K562 (cell line): ENCODE results near the gene CASP7. TPM values are rescaled to one million over a fixed set of nuclear protein-coding genes. Genes with fewer than 3 reads are reported as not detected.

Experiments used
- ATAC-seq: fragments of 200-7000 bp; cut with Tn5 transposase; 3 replicates; pipeline ENCODE4 v1.9.1; 2020; ENCODE audit warnings: moderate library complexity
- BruUV-seq: library from RNA; stranded (reverse); fragments of 400-500 nt; replicated peaks from 2 replicates; lab custom pipeline; 2021; lab: Mats Ljungman, UMichigan
- CTCF ChIA-PET: fragments of 300-600 bp; formaldehyde crosslinking; extraction: SDS; loops from one replicate; lab custom pipeline; 2021; ENCODE audit warnings: low intra/inter-chr PET ratio; lab: Yijun Ruan, JAX
- POLR2A ChIA-PET: fragments of 300-600, 350-650 bp; sonication (Branson Sonifier 250); formaldehyde crosslinking; extraction: SDS; loops from one replicate; lab custom pipeline; 2021; ENCODE audit warnings: antibody characterized with exemption, inconsistent platforms; lab: Yijun Ruan, JAX
- DNase-seq, 4 experiments: peaks; one replicate each; pipeline versions ENCODE4 v3.0.0 to v3.0.0-alpha.2; 2011 to 2018; ENCODE audit warnings: low spot score in 3 of 4, mixed read lengths in 3 of 4; ENCODE audit errors: extremely low read depth in 1 of 4
- FAIRE-seq: peaks from 2 replicates; lab custom pipeline; 2011; peaks lifted over from hg19 to GRCh38; lab: Jason Lieb, UNC
- H2AFZ ChIP-seq: 2 replicates; pipeline ENCODE4 v1.6.0; 2011; ENCODE audit warnings: low read depth, low read length, control low read depth, inconsistent platforms
- H3K27ac ChIP-seq: fragments of 200-600 bp; 3 replicates; pipeline ENCODE4 v1.8.0; 2011; ENCODE audit warnings: low read depth, mild to moderate bottlenecking, control low read depth, inconsistent platforms, low read length, moderate library complexity, mixed read lengths; ENCODE audit errors: extremely low read depth
- H3K27me3 ChIP-seq, 2 experiments: fragments of 300-600 bp in 1 of 2; 2 replicates in 1 of 2; 3 replicates in 1 of 2; pipeline versions ENCODE4 v1.6.0 to v1.8.0; 2011; ENCODE audit warnings: inconsistent platforms in 2 of 2, low read length in 2 of 2, mild to moderate bottlenecking in 1 of 2, mixed read lengths in 1 of 2, moderate library complexity in 1 of 2; ENCODE audit not compliant: control insufficient read depth in 2 of 2, insufficient read depth in 2 of 2
- H3K36me3 ChIP-seq: fragments of 300-600 bp; 3 replicates; pipeline ENCODE4 v1.8.0; 2011; ENCODE audit warnings: mild to moderate bottlenecking, low read length, inconsistent platforms; ENCODE audit not compliant: control insufficient read depth, insufficient read depth
- H3K4me1 ChIP-seq, 2 experiments: fragments of 200-600 bp in 1 of 2; replicated peaks in 1 of 2; 2 replicates in 1 of 2; 3 replicates in 1 of 2; pipeline versions ENCODE4 v1.5.1 to v1.8.0; 2011; ENCODE audit warnings: inconsistent platforms in 2 of 2, low read length in 2 of 2, mild to moderate bottlenecking in 1 of 2, mixed read lengths in 1 of 2, moderate library complexity in 1 of 2; ENCODE audit not compliant: control insufficient read depth in 2 of 2, insufficient read depth in 2 of 2
- H3K4me2 ChIP-seq: 2 replicates; pipeline ENCODE4 v1.6.1; 2011; ENCODE audit warnings: low read length, control low read depth, inconsistent platforms, mixed read lengths; ENCODE audit not compliant: insufficient read depth
- H3K4me3 ChIP-seq: fragments of 200-600 bp; sonication (generic), shearing (Covaris generic); 2 replicates; pipeline ENCODE4 v1.5.1; 2016; ENCODE audit warnings: control low read depth, inconsistent platforms
- H3K79me2 ChIP-seq: fragments of 200-600 bp; 3 replicates; pipeline ENCODE4 v1.8.0; 2011; ENCODE audit warnings: low read length, inconsistent platforms; ENCODE audit not compliant: control insufficient read depth, insufficient read depth
- H3K9ac ChIP-seq, 2 experiments: 2 replicates each; pipeline versions ENCODE4 v1.6.0 to v1.6.1; 2011; ENCODE audit warnings: low read depth in 2 of 2, low read length in 2 of 2, control low read depth in 1 of 2, inconsistent platforms in 1 of 2, mild to moderate bottlenecking in 1 of 2, mixed read lengths in 1 of 2; ENCODE audit not compliant: insufficient read depth in 1 of 2
- H3K9me1 ChIP-seq: one replicate; pipeline ENCODE4 v1.6.0; 2011; ENCODE audit warnings: inconsistent platforms, mild to moderate bottlenecking, low read length, moderate library complexity; ENCODE audit not compliant: control insufficient read depth, insufficient read depth
- H3K9me3 ChIP-seq: replicated peaks from 2 replicates; pipeline ENCODE4 v1.5.1; 2011; ENCODE audit warnings: low read depth, low read length, inconsistent platforms; ENCODE audit not compliant: control insufficient read depth, insufficient read depth
- H4K20me1 ChIP-seq: replicated peaks from 2 replicates; pipeline ENCODE4 v1.6.1; 2011; ENCODE audit warnings: low read length, inconsistent platforms, mixed read lengths; ENCODE audit not compliant: control insufficient read depth, insufficient read depth
- ELF4 ChIP-seq: fragments of 450-650 bp; formaldehyde crosslinking; IDR thresholded peaks from 2 replicates; pipeline ENCODE4 v1.4.0; 2022; ENCODE audit warnings: missing genetic modification characterization
- ESRRB ChIP-seq: fragments of 250-450 bp; sonication (Bioruptor Pico); IDR thresholded peaks from 2 replicates; pipeline ENCODE4 v1.5.0; 2020; ENCODE audit warnings: mild to moderate bottlenecking, moderate library complexity, borderline replicate concordance
- HNRNPLL ChIP-seq: fragments of 200-400 bp; formaldehyde crosslinking; IDR thresholded peaks from 2 replicates; pipeline ENCODE4 v1.6.1; 2017; ENCODE audit warnings: low read length, low read depth, mild to moderate bottlenecking; ENCODE audit not compliant: poor library complexity, severe bottlenecking
- ILF3 ChIP-seq: fragments of 450-650 bp; IDR thresholded peaks from 2 replicates; pipeline ENCODE4 v1.6.1; 2018; ENCODE audit warnings: antibody characterized with exemption, mild to moderate bottlenecking, moderate library complexity, borderline replicate concordance
- MTA1 ChIP-seq: fragments of 450-650 bp; IDR thresholded peaks from 2 replicates; pipeline ENCODE4 v1.6.1; 2017; ENCODE audit warnings: borderline replicate concordance
- NFIX ChIP-seq: fragments of 250-450 bp; sonication (Bioruptor Pico); IDR thresholded peaks from 2 replicates; pipeline ENCODE4 v1.4.0; 2020; ENCODE audit warnings: low read depth, mild to moderate bottlenecking, moderate library complexity
- POLR3A ChIP-seq: IDR thresholded peaks from 2 replicates; pipeline ENCODE4 v1.6.1; 2011; ENCODE audit warnings: borderline replicate concordance, mild to moderate bottlenecking, moderate library complexity; ENCODE audit not compliant: insufficient read length, insufficient read depth; ENCODE audit errors: extremely low read depth
- ZNF12 ChIP-seq: sonication (generic); formaldehyde crosslinking; IDR thresholded peaks from 2 replicates; pipeline ENCODE4 v1.4.0; 2020; ENCODE audit warnings: mild to moderate bottlenecking, missing genetic modification reagents
- WGBS: fragments of 100-300 bp; shearing (Covaris generic); methylation state at CpG from one replicate; pipeline ENCODE4 v1.1.6; 2016; ENCODE audit warnings: low coverage, mixed read lengths; ENCODE audit not compliant: insufficient coverage; ENCODE audit errors: missing lambda C conversion rate; 5-methylcytosine and 5-hydroxymethylcytosine counted together
- in situ Hi-C: fragments of 300-500 bp; cut with MboI; formaldehyde crosslinking; loops from 4 replicates; pipeline ENCODE4 v1.15.0; 2018; ENCODE audit warnings: inconsistent platforms, mixed read lengths
- intact Hi-C: fragments of 100-400 bp; cut with micrococcal nuclease; formaldehyde crosslinking; loops from 2 replicates; pipeline ENCODE4 v1.14.2; 2022
- polyA plus RNA-seq, 8 experiments: library from polyadenylated mRNA; depleted of rRNA in 4 of 8; stranded (reverse) in 5 of 8; unstranded in 3 of 8; fragments of >200 nt; fragmentation: Nextera tagmentation in 2 of 8; fragmentation: Illumina TruSeq in 1 of 8; extraction: Ambion mirVana in 2 of 8; extraction: Trizol in 1 of 8; gene quantifications; 2 replicates each; pipeline versions ENCODE4 v1.2.1 to v1.2.3, GENCODE V29; 2011 to 2014; ENCODE audit warnings: inconsistent platforms in 1 of 8, missing spikeins in 1 of 8
- total RNA-seq, 7 experiments: library from RNA; depleted of rRNA in 6 of 7; stranded (reverse); fragments of >200 nt in 6 of 7; fragmentation: Illumina TruSeq in 2 of 7; extraction: Trizol in 2 of 7; gene quantifications; 2 replicates each; pipeline versions ENCODE4 v1.2.1 to v1.2.3, GENCODE V29; 2011 to 2021; ENCODE audit warnings: low replicate concordance in 1 of 7
- TF ChIP-seq, protein P1 (sequence below): fragments of 150-350 bp; conservative IDR thresholded peaks from 2 replicates; pipeline ENCODE4 v1.6.1; 2014; ENCODE audit warnings: low read length

Gene CASP7
- total and polyA plus RNA-seq, 9 of the 15 experiments (the other 6 are each of a cell fraction or from before 2014, with no cell fraction given): 2.2 to 23.3 (median 9.0) TPM

DNA sequence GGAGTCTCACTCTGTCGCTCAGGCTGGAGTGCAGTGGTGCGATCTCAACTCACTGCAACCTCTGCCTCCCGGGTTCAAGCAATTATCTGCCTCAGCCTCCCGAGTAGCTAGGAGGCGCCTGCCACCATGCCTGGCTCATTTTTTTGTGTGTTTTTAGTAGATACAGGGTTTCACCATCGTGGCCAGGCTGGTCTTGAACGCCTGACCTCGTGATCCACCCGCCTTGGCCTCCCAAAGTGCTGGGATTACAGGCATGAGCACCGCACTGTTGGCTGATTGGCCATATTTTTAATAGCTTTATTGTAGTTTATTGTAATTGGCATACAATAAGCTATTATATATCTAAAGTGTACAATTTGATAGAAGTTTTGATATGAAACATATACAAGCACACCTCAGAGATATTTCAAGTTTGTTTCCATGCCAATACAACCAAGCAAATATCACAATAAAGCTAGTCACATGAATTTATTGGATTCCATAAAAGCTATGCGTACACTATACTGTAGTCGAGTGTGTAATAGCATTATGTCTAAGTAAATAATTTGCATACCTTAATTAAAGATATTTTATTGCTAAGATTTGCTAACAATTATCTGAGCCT, 77.3 kb downstream of the CASP7 start (continued):
- TF ChIP-seq, protein P1, sequence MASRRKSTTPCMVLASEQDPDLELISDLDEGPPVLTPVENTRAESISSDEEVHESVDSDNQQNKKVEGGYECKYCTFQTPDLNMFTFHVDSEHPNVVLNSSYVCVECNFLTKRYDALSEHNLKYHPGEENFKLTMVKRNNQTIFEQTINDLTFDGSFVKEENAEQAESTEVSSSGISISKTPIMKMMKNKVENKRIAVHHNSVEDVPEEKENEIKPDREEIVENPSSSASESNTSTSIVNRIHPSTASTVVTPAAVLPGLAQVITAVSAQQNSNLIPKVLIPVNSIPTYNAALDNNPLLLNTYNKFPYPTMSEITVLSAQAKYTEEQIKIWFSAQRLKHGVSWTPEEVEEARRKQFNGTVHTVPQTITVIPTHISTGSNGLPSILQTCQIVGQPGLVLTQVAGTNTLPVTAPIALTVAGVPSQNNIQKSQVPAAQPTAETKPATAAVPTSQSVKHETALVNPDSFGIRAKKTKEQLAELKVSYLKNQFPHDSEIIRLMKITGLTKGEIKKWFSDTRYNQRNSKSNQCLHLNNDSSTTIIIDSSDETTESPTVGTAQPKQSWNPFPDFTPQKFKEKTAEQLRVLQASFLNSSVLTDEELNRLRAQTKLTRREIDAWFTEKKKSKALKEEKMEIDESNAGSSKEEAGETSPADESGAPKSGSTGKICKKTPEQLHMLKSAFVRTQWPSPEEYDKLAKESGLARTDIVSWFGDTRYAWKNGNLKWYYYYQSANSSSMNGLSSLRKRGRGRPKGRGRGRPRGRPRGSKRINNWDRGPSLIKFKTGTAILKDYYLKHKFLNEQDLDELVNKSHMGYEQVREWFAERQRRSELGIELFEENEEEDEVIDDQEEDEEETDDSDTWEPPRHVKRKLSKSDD: no peak
- TF ChIP-seq ELF4 (CRISPR knock-in tag) (no peak), MTA1 (no peak)

DNA sequence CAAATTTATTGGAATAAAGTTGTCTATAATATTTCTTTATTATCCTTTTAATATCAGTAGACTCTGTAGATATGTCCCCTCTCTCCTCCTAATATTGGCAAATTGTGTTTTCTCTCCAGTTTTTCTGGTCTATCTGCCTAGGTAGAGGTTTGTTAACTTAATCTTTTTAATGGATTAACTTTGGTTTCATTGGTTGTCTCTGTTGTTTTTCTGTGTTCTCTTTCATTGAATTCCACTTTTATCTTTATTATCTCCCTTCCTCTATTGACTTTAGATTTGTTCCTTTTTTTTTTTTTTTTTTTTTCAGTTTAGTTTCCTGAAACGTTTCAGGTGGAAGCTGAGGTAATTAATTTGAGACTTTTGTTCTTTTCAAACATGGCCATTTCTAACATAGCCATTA, 82.4 kb downstream of the CASP7 start:
- ChIA-PET POLR2A (no interaction called here), CTCF (no interaction called here)
- Histone ChIP-seq H3K27ac (no peak overlapping the region), H3K27me3 (no peaks in the 10 kb centered on the region; a peak in 1 of 5 replicates), H3K4me1 (no peaks in the 10 kb centered on the region), H2AFZ (no peak overlapping the region), H3K9ac (no peak overlapping the region), H3K36me3 (no peaks in the 10 kb centered on the region), H4K20me1 (no peaks in the 10 kb centered on the region), H3K9me3 (no peaks in the 10 kb centered on the region), H3K9me1 (no peaks in the 10 kb centered on the region), H3K79me2 (no peaks in the 10 kb centered on the region), H3K4me2 (no peak overlapping the region), H3K4me3 (no peak overlapping the region)
- FAIRE-seq (no peak), DNase-seq (no peak), ATAC-seq (no peak)
- BruUV-seq: no TSS peak
- TF ChIP-seq ZNF12 (no peak), HNRNPLL (no peak), ILF3 (no peak), NFIX (CRISPR knock-in tag) (no peak), ESRRB (no peak), POLR3A (no peak)
- intact Hi-C loops: no loop called here
- in situ Hi-C loops: no loop called here
- no CpG with 5 or more reads among the region's 1 CpG for WGBS
